HepG2 (cell line): ENCODE measurements around the gene VAMP5. TPM values are rescaled to one million over a fixed set of nuclear protein-coding genes. Genes with fewer than 3 reads are reported as not detected.

Experiments
- EEA1 ChIP-seq: sonication (generic); formaldehyde crosslinking; IDR thresholded peaks from 2 replicates; pipeline ENCODE4 v1.5.1; 2020; ENCODE audit warnings: mild to moderate bottlenecking, missing genetic modification reagents, borderline replicate concordance
- KLF15 ChIP-seq: sonication (generic); formaldehyde crosslinking; IDR thresholded peaks from 2 replicates; pipeline ENCODE4 v1.8.1; 2023; ENCODE audit warnings: borderline replicate concordance, mild to moderate bottlenecking, inconsistent platforms, missing genetic modification reagents, mixed read lengths
- MBNL3 ChIP-seq: fragments of 250-450 bp; sonication (Bioruptor Pico); conservative IDR thresholded peaks from 2 replicates; pipeline ENCODE4 v1.8.0; 2022; ENCODE audit warnings: mild to moderate bottlenecking, inconsistent platforms
- NCOR1 ChIP-seq: fragments of 200-600 bp; sonication (generic); IDR thresholded peaks from 2 replicates; pipeline ENCODE4 v1.7.0; 2017; ENCODE audit warnings: antibody characterized with exemption, low read length, borderline replicate concordance
- REPIN1 ChIP-seq: sonication (generic); formaldehyde crosslinking; IDR thresholded peaks from 2 replicates; pipeline ENCODE4 v1.8.0; 2022; ENCODE audit warnings: missing genetic modification reagents, low read depth, mild to moderate bottlenecking, borderline replicate concordance
- SKI ChIP-seq: fragments of 450-650 bp; IDR thresholded peaks from one replicate; pipeline ENCODE4 v1.6.1; 2018; ENCODE audit warnings: mild to moderate bottlenecking; ENCODE audit not compliant: partially characterized antibody
- SNAI1 ChIP-seq: sonication (generic); formaldehyde crosslinking; IDR thresholded peaks from 2 replicates; pipeline ENCODE4 v1.5.0; 2020; ENCODE audit warnings: mild to moderate bottlenecking, missing genetic modification reagents, borderline replicate concordance
- SP1 ChIP-seq, 2 experiments: fragments of 450-650 bp in 1 of 2; sonication (generic) in 1 of 2; formaldehyde crosslinking in 1 of 2; IDR thresholded peaks; 2 replicates each; pipeline versions ENCODE4 v1.4.0 to v1.6.1; 2016 to 2020; ENCODE audit warnings: missing genetic modification reagents in 1 of 2
- SRSF1 ChIP-seq: fragments of 200-400 bp; formaldehyde crosslinking; optimal IDR thresholded peaks from 2 replicates; pipeline ENCODE3; 2017; ENCODE audit warnings: mild to moderate bottlenecking, low read depth, low read length, moderate library complexity
- TBL1XR1 ChIP-seq: fragments of 150-350 bp; IDR thresholded peaks from 2 replicates; pipeline ENCODE4 v1.6.1; 2014; ENCODE audit warnings: borderline replicate concordance, low read length; ENCODE audit not compliant: partially characterized antibody
- ZNF101 ChIP-seq: sonication (generic); formaldehyde crosslinking; IDR thresholded peaks from 2 replicates; pipeline ENCODE4 v1.4.0; 2020; ENCODE audit warnings: mild to moderate bottlenecking, low read depth, missing genetic modification reagents, borderline replicate concordance
- ZNF546 ChIP-seq: sonication (generic); formaldehyde crosslinking; conservative IDR thresholded peaks from 2 replicates; pipeline ENCODE4 v1.8.1; 2023; ENCODE audit warnings: mild to moderate bottlenecking, missing genetic modification reagents
- polyA plus RNA-seq, 8 experiments: library from polyadenylated mRNA; depleted of rRNA in 3 of 8; stranded (reverse) in 7 of 8; unstranded in 1 of 8; fragments of >200 nt; fragmentation: Illumina TruSeq in 4 of 8; extraction: Trizol in 4 of 8; gene quantifications; 2 replicates each; pipeline versions ENCODE4 v1.2.1 to v1.2.3, GENCODE V29; 2011 to 2016; ENCODE audit warnings: low read depth in 4 of 8, missing spikeins in 1 of 8, mixed read lengths in 1 of 8; ENCODE audit not compliant: insufficient read depth in 1 of 8
- total RNA-seq, 5 experiments: library from RNA; depleted of rRNA; stranded (reverse); fragments of >200 nt; fragmentation: Illumina TruSeq; extraction: Trizol; gene quantifications; 2 replicates each; pipeline ENCODE4 v1.2.3, GENCODE V29; 2016; ENCODE audit warnings: low read depth in 1 of 5
- TF ChIP-seq, protein P1 (sequence below): sonication (generic); formaldehyde crosslinking; IDR thresholded peaks from 2 replicates; pipeline ENCODE4 v1.4.0; 2020; ENCODE audit warnings: missing genetic modification reagents, borderline replicate concordance
- TF ChIP-seq, protein P2 (sequence below): sonication (generic); formaldehyde crosslinking; IDR thresholded peaks from 2 replicates; pipeline ENCODE4 v1.9.0; 2021; ENCODE audit warnings: missing genetic modification reagents, mild to moderate bottlenecking, borderline replicate concordance
- TF ChIP-seq, protein P3 (sequence below): sonication (generic); formaldehyde crosslinking; IDR thresholded peaks from 2 replicates; pipeline ENCODE4 v1.5.0; 2020; ENCODE audit warnings: missing genetic modification reagents
- TF ChIP-seq, protein P4 (sequence below): sonication (generic); formaldehyde crosslinking; IDR thresholded peaks from 2 replicates; pipeline ENCODE4 v1.4.0; 2020; ENCODE audit warnings: missing genetic modification reagents, mild to moderate bottlenecking, borderline replicate concordance

VAMP5 gene
- total and polyA plus RNA-seq, 2 of the 13 experiments (the other 11 are each of a cell fraction or from before 2014, with no cell fraction given) = 7.2 to 56.7 TPM

DNA sequence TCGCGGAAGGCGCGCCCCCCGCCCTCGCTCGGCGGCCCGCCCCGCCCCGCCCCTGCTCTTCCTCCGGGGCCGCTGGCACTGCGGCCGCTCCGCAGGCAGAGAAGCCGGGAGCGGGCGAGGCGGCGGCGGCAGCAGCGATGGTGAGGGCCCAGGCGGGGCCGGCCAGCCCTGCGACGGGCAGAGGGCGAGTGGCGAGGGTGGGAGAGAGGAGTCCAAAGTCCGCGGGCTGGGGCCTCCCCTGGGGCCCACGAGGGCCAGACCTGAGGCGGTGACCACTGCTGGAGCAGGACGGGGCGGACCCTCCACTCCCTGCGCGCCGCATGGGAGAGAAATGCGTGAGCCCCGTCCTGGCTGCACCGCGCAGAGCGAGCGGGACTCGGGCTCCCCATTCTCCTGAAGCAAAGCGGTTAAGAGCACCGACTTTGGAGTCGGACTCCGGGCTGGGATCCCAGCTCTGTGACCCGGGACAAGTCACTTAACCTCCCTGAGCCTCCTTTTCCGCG is at the start of gene VAMP5 (continued):
- TF ChIP-seq, protein P1, sequence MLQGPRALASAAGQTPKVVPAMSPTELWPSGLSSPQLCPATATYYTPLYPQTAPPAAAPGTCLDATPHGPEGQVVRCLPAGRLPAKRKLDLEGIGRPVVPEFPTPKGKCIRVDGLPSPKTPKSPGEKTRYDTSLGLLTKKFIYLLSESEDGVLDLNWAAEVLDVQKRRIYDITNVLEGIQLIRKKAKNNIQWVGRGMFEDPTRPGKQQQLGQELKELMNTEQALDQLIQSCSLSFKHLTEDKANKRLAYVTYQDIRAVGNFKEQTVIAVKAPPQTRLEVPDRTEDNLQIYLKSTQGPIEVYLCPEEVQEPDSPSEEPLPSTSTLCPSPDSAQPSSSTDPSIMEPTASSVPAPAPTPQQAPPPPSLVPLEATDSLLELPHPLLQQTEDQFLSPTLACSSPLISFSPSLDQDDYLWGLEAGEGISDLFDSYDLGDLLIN = peak; percentile 68; the same call in 1 of the 2 replicates
- TF ChIP-seq ZNF101 (CRISPR knock-in tag) (peak; percentile 37; the same call in 1 of the 2 replicates), SRSF1 (peak; percentile 90), ZNF546 (peak; percentile 82; the same call in 1 of the 2 replicates), SP1 (IDR thresholded peaks at IDR 0.05) (no peak), SP1 (CRISPR knock-in tag; IDR thresholded peaks at IDR 0.05) (no peak; the same call in 1 of the 2 replicates), SKI (peak; percentile 69), MBNL3 (0 out of 2 replicates have a peak, but pooled peaks have one; percentile 89), EEA1 (peak; percentile 75), REPIN1 (CRISPR knock-in tag) (peak; percentile 92), KLF15 (CRISPR knock-in tag) (0 out of 2 replicates have a peak, but pooled peaks have one; percentile 43), TBL1XR1 (no peak), SNAI1 (CRISPR knock-in tag) (no peak), NCOR1 (peak; percentile 53; the same call in 1 of the 2 replicates)
- TF ChIP-seq, protein P2, sequence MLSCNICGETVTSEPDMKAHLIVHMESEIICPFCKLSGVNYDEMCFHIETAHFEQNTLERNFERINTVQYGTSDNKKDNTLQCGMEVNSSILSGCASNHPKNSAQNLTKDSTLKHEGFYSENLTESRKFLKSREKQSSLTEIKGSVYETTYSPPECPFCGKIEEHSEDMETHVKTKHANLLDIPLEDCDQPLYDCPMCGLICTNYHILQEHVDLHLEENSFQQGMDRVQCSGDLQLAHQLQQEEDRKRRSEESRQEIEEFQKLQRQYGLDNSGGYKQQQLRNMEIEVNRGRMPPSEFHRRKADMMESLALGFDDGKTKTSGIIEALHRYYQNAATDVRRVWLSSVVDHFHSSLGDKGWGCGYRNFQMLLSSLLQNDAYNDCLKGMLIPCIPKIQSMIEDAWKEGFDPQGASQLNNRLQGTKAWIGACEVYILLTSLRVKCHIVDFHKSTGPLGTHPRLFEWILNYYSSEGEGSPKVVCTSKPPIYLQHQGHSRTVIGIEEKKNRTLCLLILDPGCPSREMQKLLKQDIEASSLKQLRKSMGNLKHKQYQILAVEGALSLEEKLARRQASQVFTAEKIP = no peak
- TF ChIP-seq, protein P3, sequence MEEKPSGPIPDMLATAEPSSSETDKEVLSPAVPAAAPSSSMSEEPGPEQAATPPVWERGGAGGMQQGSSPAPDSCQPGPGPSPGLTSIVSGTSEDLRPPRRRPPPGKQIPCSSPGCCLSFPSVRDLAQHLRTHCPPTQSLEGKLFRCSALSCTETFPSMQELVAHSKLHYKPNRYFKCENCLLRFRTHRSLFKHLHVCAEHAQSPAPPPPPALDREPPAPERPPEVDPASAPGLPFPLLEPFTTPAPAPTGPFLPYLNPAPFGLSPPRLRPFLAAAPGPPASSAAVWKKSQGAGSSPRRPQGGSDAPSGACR (CRISPR knock-in tag) = peak; percentile 58; the same call in 1 of the 2 replicates
- TF ChIP-seq, protein P4, sequence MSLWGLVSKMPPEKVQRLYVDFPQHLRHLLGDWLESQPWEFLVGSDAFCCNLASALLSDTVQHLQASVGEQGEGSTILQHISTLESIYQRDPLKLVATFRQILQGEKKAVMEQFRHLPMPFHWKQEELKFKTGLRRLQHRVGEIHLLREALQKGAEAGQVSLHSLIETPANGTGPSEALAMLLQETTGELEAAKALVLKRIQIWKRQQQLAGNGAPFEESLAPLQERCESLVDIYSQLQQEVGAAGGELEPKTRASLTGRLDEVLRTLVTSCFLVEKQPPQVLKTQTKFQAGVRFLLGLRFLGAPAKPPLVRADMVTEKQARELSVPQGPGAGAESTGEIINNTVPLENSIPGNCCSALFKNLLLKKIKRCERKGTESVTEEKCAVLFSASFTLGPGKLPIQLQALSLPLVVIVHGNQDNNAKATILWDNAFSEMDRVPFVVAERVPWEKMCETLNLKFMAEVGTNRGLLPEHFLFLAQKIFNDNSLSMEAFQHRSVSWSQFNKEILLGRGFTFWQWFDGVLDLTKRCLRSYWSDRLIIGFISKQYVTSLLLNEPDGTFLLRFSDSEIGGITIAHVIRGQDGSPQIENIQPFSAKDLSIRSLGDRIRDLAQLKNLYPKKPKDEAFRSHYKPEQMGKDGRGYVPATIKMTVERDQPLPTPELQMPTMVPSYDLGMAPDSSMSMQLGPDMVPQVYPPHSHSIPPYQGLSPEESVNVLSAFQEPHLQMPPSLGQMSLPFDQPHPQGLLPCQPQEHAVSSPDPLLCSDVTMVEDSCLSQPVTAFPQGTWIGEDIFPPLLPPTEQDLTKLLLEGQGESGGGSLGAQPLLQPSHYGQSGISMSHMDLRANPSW (CRISPR knock-in tag) = no peak; the same call in 1 of the 2 replicates
